ENCODE measurements around the gene AGBL3. TPM values are rescaled to one million over a fixed set of nuclear protein-coding genes. Genes with fewer than 3 reads are reported as not detected.
"Not testable (repeated sequence)": the region's sequence is repeated elsewhere in the genome, so short reads cannot be mapped to it uniquely, and the experiment has no call there.

AGBL3 gene
- total and polyA plus RNA-seq, 8 donors: 2.7 to 15.3 (median 11.3) TPM

- H3K9me3 ChIP-seq: no peaks in the 10 kb centered on the region
- no peak for ATAC-seq
- no peak for DNase-seq
- H3K27me3 ChIP-seq: no peaks in the 10 kb centered on the region
- no peaks in the 10 kb centered on the region for H3K4me1 ChIP-seq
- TF ChIP-seq CTCF (IDR thresholded peaks at IDR 0.05): no peak
- H3K27ac ChIP-seq: no peak overlapping the region
- intact Hi-C loops (cut with DNase I): no loop called here
- peaks cover 5 to 31% of the 10 kb centered on the region in 2 donors for H3K36me3 ChIP-seq
- no peak overlapping the region for H3K4me3 ChIP-seq
Observed at GRCh38 chr7:134962270-134962780, 24.0 kb upstream of the AGBL3 start.

GRCh38 chr7:134963036-134963435, 23.3 kb upstream of the AGBL3 start:
- intact Hi-C loops (cut with DNase I): no loop called here
- ATAC-seq (no peak), DNase-seq (no peak)
- peaks cover 5 to 31% of the 10 kb centered on the region in 2 donors for H3K36me3 ChIP-seq
- H3K27ac ChIP-seq: no peak overlapping the region
- H3K9me3 ChIP-seq: no peaks in the 10 kb centered on the region
- no peak overlapping the region for H3K4me3 ChIP-seq
- H3K27me3 ChIP-seq: no peaks in the 10 kb centered on the region
- H3K4me1 ChIP-seq: no peaks in the 10 kb centered on the region
- TF ChIP-seq CTCF (IDR thresholded peaks at IDR 0.05): no peak

DNA sequence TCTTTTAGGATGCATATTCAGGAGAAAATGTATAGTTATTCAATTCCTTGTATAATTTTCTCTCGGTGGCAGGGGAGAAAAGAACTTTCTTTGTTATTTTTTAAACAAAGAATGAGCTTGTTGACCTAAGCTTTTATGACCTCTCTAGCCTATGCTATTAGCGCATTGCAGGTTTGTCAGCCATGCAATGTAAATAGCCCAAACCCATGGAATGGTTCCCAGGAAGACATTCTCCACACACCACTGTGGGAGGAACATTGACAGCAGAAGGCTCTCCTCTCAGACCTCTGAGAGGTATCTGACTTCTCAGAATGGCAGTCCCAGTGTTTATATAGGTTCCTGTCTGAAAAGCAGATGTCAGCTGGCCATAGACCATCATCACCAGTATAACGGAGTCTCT, 19.6 kb upstream of the AGBL3 start:
- no peak overlapping the region for H3K27ac ChIP-seq
- no peak for DNase-seq
- no peaks in the 10 kb centered on the region for H3K9me3 ChIP-seq
- no peak for TF ChIP-seq CTCF (IDR thresholded peaks at IDR 0.05)
- no peak overlapping the region for H3K4me3 ChIP-seq
- ATAC-seq: no peak
- H3K36me3 ChIP-seq: peaks cover 2 to 7% of the 10 kb centered on the region in 2 donors
- H3K27me3 ChIP-seq: no peaks in the 10 kb centered on the region
- no peaks in the 10 kb centered on the region for H3K4me1 ChIP-seq
- intact Hi-C loops (cut with DNase I): no loop called here

- H3K9me3 ChIP-seq: no peaks in the 10 kb centered on the region
- no peak for TF ChIP-seq CTCF (IDR thresholded peaks at IDR 0.05)
- no peaks in the 10 kb centered on the region for H3K4me1 ChIP-seq
- peaks cover 0 to 7% of the 10 kb centered on the region in 2 donors for H3K36me3 ChIP-seq
- no peak overlapping the region for H3K27ac ChIP-seq
- ATAC-seq (no peak), DNase-seq (no peak)
- intact Hi-C loops (cut with DNase I): no loop called here
- no peak overlapping the region for H3K4me3 ChIP-seq
- no peaks in the 10 kb centered on the region for H3K27me3 ChIP-seq
Observed at GRCh38 chr7:134968110-134968509, 18.2 kb upstream of the AGBL3 start.

DNA sequence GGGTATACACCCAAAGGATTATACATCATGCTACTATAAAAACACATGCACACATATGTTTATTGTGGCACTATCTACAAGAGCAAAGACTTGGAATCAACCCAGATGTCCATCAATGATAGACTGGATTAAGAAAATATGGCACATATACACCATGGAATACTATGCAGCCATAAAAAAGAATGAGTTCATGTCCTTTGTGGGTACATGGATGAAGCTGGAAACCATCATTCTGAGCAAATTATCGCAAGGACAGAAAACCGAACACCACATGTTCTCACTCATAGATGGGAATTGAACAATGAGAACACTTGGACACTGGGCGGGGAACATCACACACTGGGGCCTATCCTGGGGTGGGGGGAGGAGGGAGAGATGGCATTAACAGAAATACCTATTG, 4.7 kb upstream of the AGBL3 start:
- H3K27me3 ChIP-seq; H3K36me3 ChIP-seq; DNase-seq; intact Hi-C loops (cut with DNase I); H3K9me3 ChIP-seq; H3K27ac ChIP-seq; H3K4me1 ChIP-seq; ATAC-seq; H3K4me3 ChIP-seq: not testable (repeated sequence)

DNA sequence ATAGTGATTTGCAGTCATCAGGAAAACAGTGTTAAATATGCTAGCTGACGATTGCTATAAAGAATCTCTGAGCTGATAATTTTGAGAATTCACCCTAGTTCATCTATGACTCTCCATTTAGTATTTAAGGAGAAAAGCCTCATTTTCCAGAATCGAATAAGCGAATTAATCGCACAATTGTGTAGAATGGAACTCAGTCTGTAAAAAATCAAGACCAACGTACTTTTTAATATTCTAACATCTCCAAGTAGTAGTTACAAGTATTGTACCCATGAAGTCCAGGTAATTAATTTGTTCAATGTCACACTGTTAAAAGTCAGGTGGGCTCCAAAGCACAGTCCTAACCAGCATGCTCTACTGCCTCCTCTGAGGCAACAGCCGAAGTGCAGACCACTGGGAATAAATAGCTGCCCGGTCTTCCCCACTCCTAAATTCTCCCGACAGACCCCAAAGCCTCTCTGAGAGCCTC, 380 bp upstream of the AGBL3 start:
- Histone ChIP-seq H3K9me3 (no peaks in the 10 kb centered on the region), H3K27ac (peak overlapping the region; percentile 81 to 92), H3K4me1 (peaks cover 0 to 19% of the 10 kb centered on the region in 2 donors), H3K36me3 (no peaks in the 10 kb centered on the region), H3K4me3 (peak overlapping the region; percentile 67 to 82), H3K27me3 (no peaks in the 10 kb centered on the region)
- ATAC-seq: no peak
- no peak for DNase-seq
- intact Hi-C loops (cut with DNase I): no loop called here
- no peak for TF ChIP-seq CTCF (IDR thresholded peaks at IDR 0.05)
